HCT116 (cell line): ENCODE results near the gene CRTC1. TPM values are rescaled to one million over a fixed set of nuclear protein-coding genes. Genes with fewer than 3 reads are reported as not detected.
"Not testable (repeated sequence)": the region's sequence is repeated elsewhere in the genome, so short reads cannot be mapped to it uniquely, and the experiment has no call there.

Experiments used
- ATAC-seq: fragments of 200-7000 bp; cut with Tn5 transposase; 2 replicates; pipeline ENCODE4 v1.9.1; 2020; ENCODE audit warnings: mild to moderate bottlenecking, moderate library complexity
- BruUV-seq: library from RNA; stranded (reverse); fragments of 400-500 nt; replicated peaks from 2 replicates; lab custom pipeline; 2021; lab: Mats Ljungman, UMichigan
- CTCF ChIA-PET: fragments of 300-600 bp; sonication (Branson Sonifier 250); formaldehyde crosslinking; loops from one replicate; lab custom pipeline; 2021; ENCODE audit warnings: antibody characterized with exemption; lab: Charles Lee
- POLR2A ChIA-PET: fragments of 300-600, 350-600 bp; sonication (Branson Sonifier 250); formaldehyde crosslinking; loops from one replicate; lab custom pipeline; 2021; ENCODE audit warnings: antibody characterized with exemption; lab: Charles Lee
- RAD21 ChIA-PET, 2 experiments: fragments of 300-600 bp; sonication (Branson Sonifier 250); formaldehyde crosslinking; loops; one replicate each; lab custom pipeline; 2023; ENCODE audit warnings: low total read pairs in 2 of 2; ENCODE audit not compliant: uncharacterized antibody in 2 of 2, unreplicated experiment in 2 of 2, low non-redundant PET in 1 of 2; lab: Charles Lee
- DNase-seq: peaks from one replicate; pipeline ENCODE4 v3.0.0-alpha.2; 2010; ENCODE audit warnings: low read depth, low spot score
- H2AFZ ChIP-seq: fragments of 200-600 bp; shearing (Covaris generic), sonication (generic); 2 replicates; pipeline ENCODE4 v1.6.1; 2017; ENCODE audit warnings: low read depth, mixed run types, mixed read lengths, antibody characterized with exemption, low read length; ENCODE audit not compliant: poor library complexity, severe bottlenecking
- H3K27ac ChIP-seq: 2 replicates; pipeline ENCODE4 v1.5.1; 2012; ENCODE audit warnings: low read depth, low read length
- H3K27me3 ChIP-seq: fragments of 200-600 bp; sonication (generic); 2 replicates; pipeline ENCODE4 v1.6.1; 2016; ENCODE audit warnings: mixed run types, low read length, mixed read lengths; ENCODE audit not compliant: insufficient read depth
- H3K36me3 ChIP-seq, 2 experiments: fragments of 200-500 bp in 1 of 2; fragments of 200-600 bp in 1 of 2; sonication (Bioruptor generic) in 1 of 2; sonication (generic) in 1 of 2; 2 replicates each; pipeline versions ENCODE4 v1.5.1 to v1.6.1; 2014 to 2016; ENCODE audit warnings: low read length in 2 of 2, inconsistent platforms in 1 of 2, mixed read lengths in 1 of 2, mixed run types in 1 of 2; ENCODE audit not compliant: insufficient read depth in 2 of 2, control insufficient read depth in 1 of 2
- H3K4me1 ChIP-seq, 2 experiments: fragments of 200-600 bp in 1 of 2; sonication (generic) in 1 of 2; 2 replicates each; pipeline versions ENCODE4 v1.5.1 to v1.6.1; 2012 to 2017; ENCODE audit warnings: low read length in 2 of 2, inconsistent platforms in 1 of 2, mild to moderate bottlenecking in 1 of 2, mixed read lengths in 1 of 2, mixed run types in 1 of 2, moderate library complexity in 1 of 2; ENCODE audit not compliant: insufficient read depth in 2 of 2, control insufficient read depth in 1 of 2
- H3K4me2 ChIP-seq: fragments of 200-600 bp; sonication (generic); 2 replicates; pipeline ENCODE4 v1.6.1; 2017; ENCODE audit warnings: mixed run types, low read length, mixed read lengths
- H3K4me3 ChIP-seq, 2 experiments: fragments of 200-600 bp in 1 of 2; sonication (generic) in 1 of 2; replicated peaks in 1 of 2; 2 replicates each; pipeline ENCODE4 v1.5.1; 2011 to 2016; ENCODE audit warnings: low read length in 2 of 2, control low read depth in 1 of 2, low read depth in 1 of 2, mild to moderate bottlenecking in 1 of 2, mixed read lengths in 1 of 2, mixed run types in 1 of 2
- H3K79me2 ChIP-seq: fragments of 200-600 bp; sonication (generic); 2 replicates; pipeline ENCODE4 v1.6.1; 2017; ENCODE audit warnings: mild to moderate bottlenecking, mixed run types, low read length, moderate library complexity, mixed read lengths; ENCODE audit not compliant: insufficient read depth
- H3K9ac ChIP-seq: fragments of 200-600 bp; sonication (generic); 2 replicates; pipeline ENCODE4 v1.6.1; 2016; ENCODE audit warnings: low read length, mixed read lengths
- H3K9me2 ChIP-seq: fragments of 200-600 bp; sonication (generic), shearing (Covaris generic); 2 replicates; pipeline ENCODE4 v1.6.1; 2017; ENCODE audit warnings: mixed run types, mild to moderate bottlenecking, moderate library complexity; ENCODE audit not compliant: insufficient read depth
- H3K9me3 ChIP-seq, 2 experiments: fragments of 200-500 bp in 1 of 2; fragments of 200-600 bp in 1 of 2; sonication (Bioruptor generic) in 1 of 2; sonication (generic) in 1 of 2; 2 replicates each; pipeline ENCODE4 v1.6.1; 2014 to 2017; ENCODE audit warnings: low read length in 2 of 2, mixed read lengths in 2 of 2, inconsistent platforms in 1 of 2, low read depth in 1 of 2, mild to moderate bottlenecking in 1 of 2, mixed run types in 1 of 2, moderate library complexity in 1 of 2; ENCODE audit not compliant: control insufficient read depth in 1 of 2, insufficient read depth in 1 of 2
- H4K20me1 ChIP-seq: fragments of 200-600 bp; sonication (generic), shearing (Covaris generic); 2 replicates; pipeline ENCODE4 v1.6.1; 2017; ENCODE audit warnings: mixed run types, mild to moderate bottlenecking, moderate library complexity; ENCODE audit not compliant: insufficient read depth
- FOSL1 ChIP-seq: IDR thresholded peaks from 2 replicates; pipeline ENCODE4 v1.6.1; 2012; ENCODE audit warnings: low read depth
- POLR2A ChIP-seq: IDR thresholded peaks from 2 replicates; pipeline ENCODE4 v1.7.0; 2011; ENCODE audit warnings: borderline replicate concordance; ENCODE audit not compliant: insufficient read depth, insufficient read length; ENCODE audit errors: extremely low read depth
- POLR2AphosphoS5 ChIP-seq: IDR thresholded peaks from 2 replicates; pipeline ENCODE4 v1.6.1; 2011; ENCODE audit warnings: mild to moderate bottlenecking, low read depth, low read length, moderate library complexity
- YY1 ChIP-seq: IDR thresholded peaks from 2 replicates; pipeline ENCODE4 v1.6.1; 2011; ENCODE audit warnings: low read length, low read depth, moderate library complexity, mild to moderate bottlenecking; ENCODE audit not compliant: insufficient replicate concordance; ENCODE audit errors: extremely low read depth
- ZNF274 ChIP-seq: fragments of 200-500 bp; sonication (Bioruptor generic); IDR thresholded peaks from 2 replicates; pipeline ENCODE4 v1.6.1; 2014; ENCODE audit warnings: mild to moderate bottlenecking, low read depth, low read length, inconsistent platforms
- intact Hi-C: fragments of 100-400 bp; cut with micrococcal nuclease; formaldehyde crosslinking; loops from 2 replicates; pipeline ENCODE4 v1.10.0; 2022
- total RNA-seq: library from RNA; stranded (reverse); gene quantifications from one replicate; pipeline ENCODE4 v1.2.1, GENCODE V29; 2021; ENCODE audit not compliant: unreplicated experiment
- TF ChIP-seq, protein P1 (sequence below): IDR thresholded peaks from 2 replicates; pipeline ENCODE4 v1.6.1; 2012

The CRTC1 gene
- total RNA-seq, 1 experiment from 2014 or later: 14.9 TPM

DNA sequence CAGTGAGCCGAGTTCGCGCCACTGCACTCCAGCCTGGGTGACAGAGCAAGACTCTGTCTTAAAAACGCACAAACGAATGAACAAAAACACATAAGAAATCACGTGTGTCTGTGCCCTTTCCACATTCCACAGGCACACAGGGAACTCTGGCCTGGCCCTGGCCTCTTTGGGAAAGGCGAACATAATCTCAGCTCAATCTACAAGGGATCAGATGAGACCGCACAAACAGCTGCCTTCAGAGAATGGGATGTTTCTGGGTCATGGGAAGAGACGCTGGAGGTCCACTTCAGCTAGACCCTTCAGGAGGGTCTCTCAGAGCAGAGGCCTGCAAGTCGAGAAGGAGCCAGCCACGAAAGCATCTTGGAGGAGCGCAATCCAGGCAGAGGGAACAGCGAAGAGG, 6.3 kb upstream of the CRTC1 start:
- H3K4me2 ChIP-seq: peak overlapping the region; percentile 88
- no TSS peak for BruUV-seq
- no peak overlapping the region for H2AFZ ChIP-seq
- no peaks in the 10 kb centered on the region for H3K27me3 ChIP-seq
- POLR2A ChIA-PET: no interaction called here
- no peak overlapping the region for H3K4me3 ChIP-seq
- H3K79me2 ChIP-seq: no peaks in the 10 kb centered on the region
- H3K9ac ChIP-seq: no peak overlapping the region
- H3K4me1 ChIP-seq: peaks cover 18 to 30% of the 10 kb centered on the region in 2 experiments
- RAD21 ChIA-PET: no interaction called here
- H4K20me1 ChIP-seq: no peaks in the 10 kb centered on the region
- TF ChIP-seq YY1: no peak
- TF ChIP-seq POLR2AphosphoS5: no peak
- TF ChIP-seq, protein P1, sequence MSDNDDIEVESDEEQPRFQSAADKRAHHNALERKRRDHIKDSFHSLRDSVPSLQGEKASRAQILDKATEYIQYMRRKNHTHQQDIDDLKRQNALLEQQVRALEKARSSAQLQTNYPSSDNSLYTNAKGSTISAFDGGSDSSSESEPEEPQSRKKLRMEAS: no peak
- TF ChIP-seq FOSL1: no peak
- no peak for TF ChIP-seq POLR2A
- TF ChIP-seq ZNF274: no peak
- no peak for DNase-seq
- peak overlapping the region; percentile 1; the same call in 1 of the 2 replicates for H3K27ac ChIP-seq
- CTCF ChIA-PET: interaction anchor here (1.9 kb wide), 1 partner anchor 83 kb away, joined by 7 read pairs; no protein-coding TSS in a partner anchor
- intact Hi-C loops: loop anchor here (2.0 to 5.0 kb wide), 3 partner anchors 88 to 225 kb away; partner anchors contain the start of gene REX1BD
- H3K9me2 ChIP-seq: no peaks in the 10 kb centered on the region
- no peaks in the 10 kb centered on the region for H3K9me3 ChIP-seq
- H3K36me3 ChIP-seq: no peaks in the 10 kb centered on the region
- no peak for ATAC-seq

GRCh38 chr19:18680148-18680547, 3.3 kb upstream of the CRTC1 start:
- H3K9me3 ChIP-seq, BruUV-seq, H3K4me3 ChIP-seq, H3K27ac ChIP-seq, H3K27me3 ChIP-seq, DNase-seq, H3K36me3 ChIP-seq, CTCF ChIA-PET, H3K9me2 ChIP-seq, RAD21 ChIA-PET, H4K20me1 ChIP-seq, ATAC-seq, H3K9ac ChIP-seq, H2AFZ ChIP-seq, POLR2A ChIA-PET, H3K4me2 ChIP-seq, H3K79me2 ChIP-seq, intact Hi-C loops: not testable (repeated sequence)
- peaks cover 29 to 49% of the 10 kb centered on the region in 2 experiments for H3K4me1 ChIP-seq
